DMS 273 treated with DMSO at 0.1 percent for 48 hours (cell line): ENCODE results near the gene CCAR1.
"Not testable (repeated sequence)": the region's sequence is repeated elsewhere in the genome, so short reads cannot be mapped to it uniquely, and the experiment has no call there.

ENCODE experiments used
- DNase-seq: peaks from one replicate; lab custom pipeline; 2025; lab: John Stamatoyannopoulos, UW

The CCAR1 gene

DNA sequence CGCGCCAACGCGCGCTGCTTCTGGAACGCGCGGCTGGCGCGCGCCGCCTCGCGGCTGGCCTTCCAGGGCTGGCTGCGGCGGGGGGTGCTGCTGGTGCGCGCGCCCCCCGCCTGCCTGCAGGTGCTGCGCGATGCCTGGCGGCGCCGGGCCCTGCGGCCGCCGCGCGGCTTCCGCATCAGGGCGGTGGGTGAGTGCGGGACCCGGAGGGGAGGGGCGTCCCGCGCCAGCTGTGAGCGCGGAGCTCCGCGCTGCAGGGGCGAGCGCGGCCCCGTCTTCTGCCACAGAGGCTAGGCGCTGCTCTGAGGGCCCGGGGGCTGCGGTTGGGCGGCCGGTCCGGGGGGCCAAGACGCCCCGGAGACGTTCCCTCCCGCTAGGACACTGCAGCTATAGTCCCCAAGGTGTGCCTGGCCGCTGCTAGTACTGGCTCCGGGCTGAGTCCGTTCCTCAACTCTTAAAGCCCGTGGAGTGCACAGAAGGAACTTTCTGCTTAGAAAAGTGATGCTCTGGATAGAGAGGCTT, 107.1 kb downstream of the CCAR1 start:
- not testable (repeated sequence) for DNase-seq

DNA sequence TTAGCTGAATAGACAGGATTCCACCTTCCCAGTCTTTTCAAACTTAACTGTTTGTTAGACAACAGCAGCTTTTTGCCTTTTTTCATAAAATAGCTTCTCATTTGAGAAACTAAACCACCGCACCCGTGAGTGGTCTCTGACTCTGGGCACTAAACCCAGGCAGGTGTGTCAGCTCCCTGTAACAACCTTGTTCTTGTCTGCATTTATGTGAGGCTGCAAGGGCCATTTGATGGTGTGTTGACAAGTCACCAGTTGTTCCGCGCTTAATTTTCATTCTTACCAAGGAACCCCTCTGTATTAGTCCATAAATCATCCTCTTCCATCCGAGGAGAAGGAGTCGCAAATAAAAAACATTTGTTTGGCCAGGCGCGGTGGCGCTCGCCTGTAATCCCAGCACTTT, 107.8 kb downstream of the CCAR1 start:
- no peak for DNase-seq

DNA sequence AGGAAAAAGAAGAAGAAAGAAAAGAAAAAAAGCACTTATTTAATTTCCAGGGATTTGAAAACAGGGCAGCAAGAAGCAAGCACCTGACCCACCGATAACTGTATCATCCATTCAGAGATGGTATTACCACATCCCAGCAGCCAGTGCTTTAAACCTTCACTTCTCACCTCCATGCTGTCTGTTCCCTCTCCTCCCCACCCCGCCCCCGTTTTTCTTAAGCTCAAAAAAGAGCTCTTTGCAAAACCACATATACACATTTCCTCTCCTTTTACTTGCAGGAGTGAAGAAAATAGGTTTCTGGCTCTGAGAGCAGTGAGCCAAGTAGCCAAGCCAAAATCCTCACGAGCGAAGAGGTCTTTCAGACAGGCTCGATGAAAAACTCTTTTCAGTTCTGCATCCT, 108.5 kb downstream of the CCAR1 start:
- DNase-seq = no peak

DNA sequence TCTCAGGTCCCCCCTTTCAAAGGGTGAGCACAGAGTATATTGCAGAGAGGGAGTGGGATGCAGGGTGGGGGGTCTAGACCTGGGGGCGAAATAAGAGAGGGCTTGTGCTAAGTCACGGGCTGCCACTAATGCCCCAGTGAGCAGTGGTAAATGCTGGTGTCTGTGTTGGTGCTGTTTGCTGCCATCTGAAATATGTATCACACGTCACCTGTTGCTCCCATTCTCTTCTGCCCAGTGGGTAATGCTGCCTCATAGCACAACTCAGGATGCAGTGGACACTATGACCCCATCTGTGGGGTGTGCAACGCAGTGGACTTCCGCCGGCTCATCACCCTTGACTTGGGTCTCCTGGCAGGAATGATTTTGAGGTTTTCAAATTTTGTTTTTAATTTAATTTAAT, 108.9 kb downstream of the CCAR1 start:
- no peak for DNase-seq

DNA sequence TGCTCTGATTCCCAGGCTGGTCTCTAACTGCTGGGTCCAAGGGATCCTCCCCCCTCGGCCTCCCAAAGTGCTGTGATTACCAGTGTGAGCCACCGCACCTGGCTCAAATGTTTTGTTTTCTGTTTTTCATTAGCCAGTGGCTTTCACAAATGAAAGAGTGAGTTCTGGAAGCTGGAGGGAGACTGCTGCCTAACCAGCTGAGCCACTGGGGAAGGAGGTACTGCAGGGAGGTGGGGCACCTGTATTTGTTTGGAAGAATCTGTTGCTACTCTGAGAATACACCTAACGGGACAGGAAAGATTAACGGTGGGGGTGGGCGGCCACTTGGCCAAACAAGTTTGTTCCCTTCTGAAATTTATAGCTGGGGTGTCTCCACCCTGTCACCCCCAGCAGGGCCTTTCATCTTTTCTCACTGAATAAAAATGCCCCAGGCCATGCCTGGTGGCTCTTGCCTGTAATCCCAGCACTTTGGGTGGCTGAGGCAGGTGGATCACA, 111.0 kb downstream of the CCAR1 start:
- no peak for DNase-seq

DNA sequence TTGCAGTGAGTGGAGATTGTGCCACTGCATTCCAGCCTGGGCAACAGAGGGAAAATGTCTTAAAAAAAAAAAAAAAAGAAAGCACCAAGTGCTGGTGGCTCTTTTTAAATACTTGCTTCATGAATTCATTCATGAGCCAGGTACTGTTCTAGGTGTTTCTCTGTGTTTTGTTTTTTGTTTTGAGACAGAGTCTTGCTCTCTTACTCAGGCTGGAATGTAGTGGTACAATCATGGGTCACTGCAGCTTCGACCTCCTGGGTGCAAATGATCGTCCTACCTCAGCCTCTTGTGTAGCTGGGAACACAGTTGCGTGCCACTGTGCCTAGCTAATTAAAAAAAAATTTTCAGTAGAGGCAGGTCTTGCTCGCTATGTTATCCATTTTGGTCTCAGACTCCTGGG, 111.6 kb downstream of the CCAR1 start:
- DNase-seq = no peak

DNA sequence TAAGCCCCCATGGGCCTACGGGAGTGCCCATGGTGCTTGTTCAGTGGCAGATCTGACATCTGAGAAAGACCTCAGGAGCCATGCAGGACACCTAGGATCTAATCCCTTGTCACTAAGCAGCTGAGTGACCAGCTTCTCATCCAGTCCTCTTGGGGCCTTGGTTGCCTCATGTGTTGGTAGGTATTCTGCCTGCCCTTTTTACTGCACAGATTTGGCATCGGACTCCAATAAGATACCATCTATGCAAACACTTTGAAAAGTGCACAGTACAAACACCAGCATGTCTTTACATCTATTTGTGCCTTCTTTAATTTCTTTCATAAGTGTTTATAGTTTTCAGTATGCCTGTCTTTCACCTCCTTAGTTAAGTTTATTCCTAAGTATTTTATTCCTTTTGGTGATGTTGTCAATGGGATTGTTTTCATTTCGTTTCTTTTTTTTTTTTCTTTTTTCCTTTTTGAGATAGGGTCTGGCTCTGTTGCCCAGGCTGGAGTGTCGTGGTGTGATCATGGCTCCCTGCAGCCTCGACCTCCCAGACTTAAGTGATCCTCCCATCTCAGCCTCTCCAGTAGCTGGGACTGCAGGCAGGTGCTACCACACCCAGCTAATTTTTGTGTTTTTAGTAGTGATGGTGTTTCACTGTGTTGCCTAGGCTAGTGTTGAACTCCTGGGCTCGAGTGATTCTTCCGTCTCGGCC, 116.7 kb downstream of the CCAR1 start:
- no peak for DNase-seq

DNA sequence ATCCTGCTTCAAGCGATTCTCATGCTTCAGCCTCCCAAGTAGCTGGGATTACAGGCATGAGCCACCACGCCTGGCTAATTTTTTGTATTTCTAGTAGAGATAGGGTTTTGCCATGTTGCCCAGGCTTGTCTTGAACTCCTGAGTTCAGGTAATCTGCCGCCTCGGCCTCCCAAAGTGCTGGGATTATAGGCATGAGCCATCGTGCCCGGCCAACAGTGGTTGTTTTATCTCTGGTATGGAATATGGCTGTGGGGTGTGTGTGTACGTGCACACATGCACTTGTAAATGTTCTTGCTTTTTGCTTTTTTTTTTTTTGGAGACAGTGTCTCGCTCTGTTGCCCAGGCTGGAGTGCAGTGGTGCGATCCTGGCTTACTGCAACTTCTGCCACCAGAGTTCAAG, 119.6 kb downstream of the CCAR1 start:
- DNase-seq = not testable (repeated sequence)
